B cell (primary cell): ENCODE data around the gene GGTLC2. TPM values are rescaled to one million over a fixed set of nuclear protein-coding genes. Genes with fewer than 3 reads are reported as not detected.

Experiments
- ATAC-seq: fragments of 200-7000 bp; cut with Tn5 transposase; one replicate; pipeline ENCODE4 v1.10.0; 2021; ENCODE audit warnings: low read depth, mild to moderate bottlenecking, moderate number of reproducible peaks, moderate library complexity
- CTCF ChIA-PET: fragments of 350-600 bp; sonication (Branson Sonifier 250); formaldehyde crosslinking; loops from one replicate; lab custom pipeline; 2021; ENCODE audit warnings: antibody characterized with exemption, inconsistent platforms; lab: Charles Lee
- POLR2A ChIA-PET: fragments of 350-600 bp; sonication (Branson Sonifier 250); formaldehyde crosslinking; loops from one replicate; lab custom pipeline; 2021; ENCODE audit warnings: antibody characterized with exemption; lab: Charles Lee
- DNase-seq: peaks from one replicate; pipeline ENCODE4 v3.0.0; 2013
- H2AFZ ChIP-seq: 2 replicates; pipeline ENCODE4 v1.6.1; 2012; ENCODE audit warnings: mild to moderate bottlenecking, low read depth, low read length; ENCODE audit not compliant: insufficient read depth, poor library complexity, severe bottlenecking
- H3K27ac ChIP-seq, 2 donors: 1 replicate in 1 of 2; 2 replicates in 1 of 2; pipeline ENCODE4 v1.5.1; 2012 to 2013; ENCODE audit warnings: low read length in 2 of 2, mild to moderate bottlenecking in 2 of 2, moderate library complexity in 1 of 2
- H3K27me3 ChIP-seq, 4 experiments: fragments of 200-600 bp in 1 of 4; sonication (generic) in 1 of 4; replicated peaks in 1 of 4; 1 replicate in 2 of 4; 2 replicates in 2 of 4; pipeline versions ENCODE4 v1.6.1 to v1.7.0; 2013 to 2016; ENCODE audit warnings: low read length in 3 of 4, mild to moderate bottlenecking in 2 of 4, mixed read lengths in 1 of 4, moderate library complexity in 1 of 4; ENCODE audit not compliant: insufficient read depth in 4 of 4, control insufficient read depth in 3 of 4; ENCODE audit errors: control extremely low read depth in 1 of 4
- H3K36me3 ChIP-seq, 2 experiments: replicated peaks in 1 of 2; 1 replicate in 1 of 2; 2 replicates in 1 of 2; pipeline versions ENCODE4 v1.6.1 to v1.7.1; 2013; ENCODE audit warnings: low read length in 1 of 2; ENCODE audit not compliant: insufficient read depth in 2 of 2, control insufficient read depth in 1 of 2; ENCODE audit errors: control extremely low read depth in 1 of 2, extremely low read depth in 1 of 2
- H3K4me1 ChIP-seq, 2 donors: fragments of 200-600 bp in 1 of 2; sonication (generic) in 1 of 2; 1 replicate in 1 of 2; 2 replicates in 1 of 2; pipeline versions ENCODE4 v1.5.1 to v1.6.1; 2013 to 2017; ENCODE audit warnings: low read length in 2 of 2; ENCODE audit not compliant: control insufficient read depth in 2 of 2, insufficient read depth in 2 of 2
- H3K4me2 ChIP-seq: replicated peaks from 2 replicates; pipeline ENCODE3; 2012; ENCODE audit warnings: mild to moderate bottlenecking, low read depth, low read length; ENCODE audit not compliant: poor library complexity, severe bottlenecking
- H3K4me3 ChIP-seq, 5 experiments: fragments of 200-600 bp in 1 of 5; sonication (generic) in 1 of 5; 1 replicate in 3 of 5; 2 replicates in 2 of 5; pipeline versions ENCODE4 v1.5.1 to v1.7.0; 2011 to 2016; ENCODE audit warnings: low read length in 4 of 5, mild to moderate bottlenecking in 4 of 5, low read depth in 2 of 5, control low read depth in 1 of 5, moderate library complexity in 1 of 5; ENCODE audit not compliant: insufficient read depth in 1 of 5; ENCODE audit errors: control extremely low read depth in 1 of 5, extremely low read depth in 1 of 5
- H3K79me2 ChIP-seq: fragments of 200-600 bp; sonication (generic); one replicate; pipeline ENCODE4 v1.6.0; 2016; ENCODE audit warnings: low read length; ENCODE audit not compliant: control insufficient read depth, insufficient read depth
- H3K9ac ChIP-seq: fragments of 200-600 bp; sonication (generic); 2 replicates; pipeline ENCODE4 v1.6.1; 2017; ENCODE audit warnings: mild to moderate bottlenecking, low read length, moderate library complexity
- H3K9me3 ChIP-seq, 3 donors: one replicate each; pipeline versions ENCODE4 v1.6.1 to v1.7.1; 2013; ENCODE audit warnings: low read length in 2 of 3; ENCODE audit not compliant: control insufficient read depth in 2 of 3, insufficient read depth in 1 of 3; ENCODE audit errors: control extremely low read depth in 1 of 3
- H4K20me1 ChIP-seq: 2 replicates; pipeline ENCODE4 v1.6.0; 2012; ENCODE audit warnings: mild to moderate bottlenecking, low read length; ENCODE audit not compliant: insufficient read depth, control insufficient read depth, poor library complexity, severe bottlenecking
- H3K27ac Mint-ChIP-seq: one replicate; pipeline ENCODE4 v1.8.0; 2021; ENCODE audit warnings: mixed read lengths
- H3K27me3 Mint-ChIP-seq: one replicate; pipeline ENCODE4 v1.8.0; 2021; ENCODE audit warnings: mixed read lengths
- H3K4me1 Mint-ChIP-seq: one replicate; pipeline ENCODE4 v1.8.0; 2021; ENCODE audit warnings: mixed read lengths
- H3K4me3 Mint-ChIP-seq: one replicate; pipeline ENCODE4 v1.8.0; 2021; ENCODE audit warnings: mixed read lengths
- H3K9me3 Mint-ChIP-seq: one replicate; pipeline ENCODE4 v1.8.0; 2022; ENCODE audit warnings: mixed read lengths; ENCODE audit not compliant: insufficient read depth
- EZH2 ChIP-seq: IDR thresholded peaks from 2 replicates; pipeline ENCODE4 v1.6.1; 2012; ENCODE audit warnings: borderline replicate concordance, low read depth, mild to moderate bottlenecking, moderate library complexity, low read length; ENCODE audit not compliant: insufficient read depth, poor library complexity, severe bottlenecking
- WGBS: methylation state at CpG from one replicate; pipeline ENCODE4 v1.1.5; 2013; ENCODE audit warnings: missing lambda C conversion rate; ENCODE audit not compliant: insufficient coverage; 5-methylcytosine and 5-hydroxymethylcytosine counted together
- intact Hi-C: fragments of 100-400 bp; cut with micrococcal nuclease; formaldehyde crosslinking; loops from one replicate; pipeline ENCODE4 v1.10.0; 2022
- polyA plus RNA-seq: library from polyadenylated mRNA; depleted of rRNA; stranded (reverse); fragments of >200 nt; gene quantifications from 2 replicates; pipeline ENCODE4 v1.2.3, GENCODE V29; 2012
- total RNA-seq, 2 donors: library from RNA; stranded (reverse); fragments of 120-200 nt in 1 of 2; gene quantifications; 1 replicate in 1 of 2; 2 replicates in 1 of 2; pipeline versions ENCODE4 v1.2.3 to v1.2.4, GENCODE V29; 2013 to 2022
- TF ChIP-seq, protein P1 (sequence below): fragments of 200-600 bp; IDR thresholded peaks from one replicate; pipeline ENCODE4 v1.8.0; 2022; ENCODE audit warnings: antibody characterized with exemption, mild to moderate bottlenecking

Gene GGTLC2
- total and polyA plus RNA-seq, 2 donors (not counting 1 experiment from before 2014, with no cell fraction given) = not detected

DNA sequence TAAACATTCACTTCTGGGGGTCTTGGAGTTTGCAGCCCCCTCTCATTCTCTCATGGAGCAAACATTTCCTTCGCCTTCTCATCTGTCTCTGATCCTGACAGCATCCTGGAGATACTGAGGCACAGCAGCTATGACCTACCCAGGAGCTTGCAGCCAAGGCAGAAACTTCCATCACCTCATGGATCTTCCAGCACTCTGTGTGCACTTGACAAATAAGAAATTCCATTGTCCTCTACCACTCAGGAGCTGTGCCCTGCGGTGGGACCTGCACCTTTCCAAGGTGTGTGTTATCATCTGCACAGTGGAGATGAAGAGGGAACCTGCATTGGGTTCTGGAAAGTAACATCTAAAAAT, 49.1 kb downstream of the GGTLC2 start:
- WGBS = 90% methylated on average over 1 of the region's 2 CpGs
- Mint-ChIP-seq H3K4me3 (no peak overlapping the region), H3K27ac (no peak overlapping the region), H3K4me1 (peaks cover 38% of the 10 kb centered on the region), H3K9me3 (no peaks in the 10 kb centered on the region), H3K27me3 (no peaks in the 10 kb centered on the region)
- ChIA-PET CTCF (interaction anchor here (0.6 to 11.7 kb wide), 17 partner anchors 9 to 325 kb away, joined by 3 to 140 read pairs (median 9); no protein-coding TSS in a partner anchor), POLR2A (no interaction called here)
- Histone ChIP-seq H3K9me3 (peaks cover 0 to 8% (median 0%) of the 10 kb centered on the region in 3 donors), H3K4me2 (peak overlapping the region; percentile 31), H3K9ac (no peak overlapping the region), H4K20me1 (no peaks in the 10 kb centered on the region), H3K79me2 (no peaks in the 10 kb centered on the region), H2AFZ (no peak overlapping the region), H3K27ac (no peak overlapping the region), H3K27me3 (no peaks in the 10 kb centered on the region), H3K36me3 (no peaks in the 10 kb centered on the region), H3K4me3 (no peak overlapping the region), H3K4me1 (peaks cover 31 to 46% of the 10 kb centered on the region in 2 donors)
- no peak for DNase-seq
- no peak for TF ChIP-seq EZH2
- TF ChIP-seq, protein P1, sequence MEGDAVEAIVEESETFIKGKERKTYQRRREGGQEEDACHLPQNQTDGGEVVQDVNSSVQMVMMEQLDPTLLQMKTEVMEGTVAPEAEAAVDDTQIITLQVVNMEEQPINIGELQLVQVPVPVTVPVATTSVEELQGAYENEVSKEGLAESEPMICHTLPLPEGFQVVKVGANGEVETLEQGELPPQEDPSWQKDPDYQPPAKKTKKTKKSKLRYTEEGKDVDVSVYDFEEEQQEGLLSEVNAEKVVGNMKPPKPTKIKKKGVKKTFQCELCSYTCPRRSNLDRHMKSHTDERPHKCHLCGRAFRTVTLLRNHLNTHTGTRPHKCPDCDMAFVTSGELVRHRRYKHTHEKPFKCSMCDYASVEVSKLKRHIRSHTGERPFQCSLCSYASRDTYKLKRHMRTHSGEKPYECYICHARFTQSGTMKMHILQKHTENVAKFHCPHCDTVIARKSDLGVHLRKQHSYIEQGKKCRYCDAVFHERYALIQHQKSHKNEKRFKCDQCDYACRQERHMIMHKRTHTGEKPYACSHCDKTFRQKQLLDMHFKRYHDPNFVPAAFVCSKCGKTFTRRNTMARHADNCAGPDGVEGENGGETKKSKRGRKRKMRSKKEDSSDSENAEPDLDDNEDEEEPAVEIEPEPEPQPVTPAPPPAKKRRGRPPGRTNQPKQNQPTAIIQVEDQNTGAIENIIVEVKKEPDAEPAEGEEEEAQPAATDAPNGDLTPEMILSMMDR = no peak
- ATAC-seq = no peak
- intact Hi-C loops = no loop called here

DNA sequence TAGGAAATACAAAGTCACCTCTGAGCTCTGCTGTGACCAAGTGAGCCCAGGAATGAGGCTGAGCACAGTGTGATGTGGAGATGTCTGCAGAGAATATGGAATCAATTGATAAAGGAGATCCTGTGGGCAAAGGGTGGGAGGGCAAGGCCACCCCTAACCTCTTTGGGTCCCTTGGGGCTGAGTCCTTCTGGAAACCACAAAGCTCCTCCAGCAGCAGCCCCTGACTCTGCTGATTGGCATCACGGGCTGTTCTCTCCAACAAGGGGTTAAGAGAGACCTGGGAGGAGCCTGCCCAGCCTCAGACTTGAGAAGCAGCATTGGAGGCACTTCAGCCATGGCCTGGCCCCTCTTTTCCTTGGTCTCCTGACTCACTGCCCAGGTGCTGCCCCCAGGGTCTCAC, 49.7 kb downstream of the GGTLC2 start:
- H3K27me3 ChIP-seq = no peaks in the 10 kb centered on the region
- intact Hi-C loops = no loop called here
- no peak overlapping the region for H3K4me3 ChIP-seq
- no peaks in the 10 kb centered on the region for H3K79me2 ChIP-seq
- no peak overlapping the region for H3K4me2 ChIP-seq
- no peak overlapping the region for H3K9ac ChIP-seq
- Mint-ChIP-seq H3K4me1 (peaks cover 40% of the 10 kb centered on the region), H3K27me3 (no peaks in the 10 kb centered on the region), H3K9me3 (no peaks in the 10 kb centered on the region), H3K4me3 (no peak overlapping the region), H3K27ac (peak overlapping the region; percentile 59)
- H2AFZ ChIP-seq = no peak overlapping the region
- POLR2A ChIA-PET = no interaction called here
- peaks cover 32 to 47% of the 10 kb centered on the region in 2 donors for H3K4me1 ChIP-seq
- H3K27ac ChIP-seq = no peak overlapping the region
- no peak for ATAC-seq
- CTCF ChIA-PET = interaction anchor here (1.0 to 11.7 kb wide), 13 partner anchors 10 to 325 kb away, joined by 3 to 140 read pairs (median 9); no protein-coding TSS in a partner anchor
- no peaks in the 10 kb centered on the region for H3K36me3 ChIP-seq
- DNase-seq = no peak
- H4K20me1 ChIP-seq = no peaks in the 10 kb centered on the region
- WGBS = 100% methylated on average over 1 of the region's 1 CpG
- TF ChIP-seq, protein P1 = no peak
- no peak for TF ChIP-seq EZH2
- H3K9me3 ChIP-seq = peaks cover 0 to 8% (median 0%) of the 10 kb centered on the region in 3 donors
